Gastrocnemius medialis (tissue), 4 donors: ENCODE data around the gene SLC11A2. TPM values are rescaled to one million over a fixed set of nuclear protein-coding genes. Genes with fewer than 3 reads are reported as not detected.

Source experiments
- ATAC-seq, 2 donors: fragments of 150-250 bp; one replicate each; pipeline ENCODE4 v1.9.1; 2016
- DNase-seq, 2 donors: peaks; one replicate each; pipeline ENCODE4 v3.0.0-alpha.2; 2019
- H3K27ac ChIP-seq, 4 donors: fragments of 200-600 bp; sonication (generic); 1 replicate in 1 of 4; 2 replicates in 3 of 4; pipeline ENCODE4 v1.5.1; 2016 to 2018; ENCODE audit warnings: mild to moderate bottlenecking in 2 of 4, moderate library complexity in 1 of 4
- H3K27me3 ChIP-seq, 3 donors: fragments of 200-600 bp; sonication (generic) in 2 of 3; 1 replicate in 1 of 3; 2 replicates in 2 of 3; pipeline versions ENCODE4 v1.5.1 to v1.6.0; 2016 to 2019; ENCODE audit warnings: mild to moderate bottlenecking in 1 of 3, moderate library complexity in 1 of 3
- H3K36me3 ChIP-seq, 2 donors: fragments of 200-600 bp; sonication (generic) in 1 of 2; one replicate each; pipeline ENCODE4 v1.5.1; 2017 to 2018
- H3K4me1 ChIP-seq, 2 donors: fragments of 200-600 bp; sonication (generic) in 1 of 2; one replicate each; pipeline ENCODE4 v1.5.1; 2016 to 2017; ENCODE audit warnings: mild to moderate bottlenecking in 2 of 2
- H3K4me3 ChIP-seq, 4 donors: fragments of 200-600 bp; sonication (generic) in 3 of 4; 1 replicate in 1 of 4; 2 replicates in 3 of 4; pipeline ENCODE4 v1.5.1; 2016 to 2019; ENCODE audit warnings: mild to moderate bottlenecking in 2 of 4
- H3K9me3 ChIP-seq, 3 donors: fragments of 200-600 bp; sonication (generic) in 2 of 3; 1 replicate in 1 of 3; 2 replicates in 2 of 3; pipeline ENCODE4 v1.5.1; 2016 to 2019
- POLR2A ChIP-seq, 2 donors: fragments of 450-650 bp; IDR thresholded peaks; one replicate each; pipeline ENCODE4 v1.6.1; 2017; ENCODE audit warnings: antibody characterized with exemption in 2 of 2, mild to moderate bottlenecking in 2 of 2, moderate library complexity in 2 of 2
- in situ Hi-C, 4 donors: fragments of 200-750 bp; cut with MboI; loops; one replicate each; pipeline versions ENCODE4 v1.15.0 to v1.8.0; 2017; ENCODE audit warnings: low sequenced_read_pairs in 4 of 4
- intact Hi-C: fragments of 100-400 bp; cut with DNase I; formaldehyde crosslinking; loops from one replicate; pipeline ENCODE4 v1.15.1; 2023; ENCODE audit warnings: low total_unique reads
- total RNA-seq, 4 donors: library from RNA; depleted of rRNA; stranded (reverse); fragments of >200 nt; gene quantifications; one replicate each; pipeline versions ENCODE4 v1.1.0 to v1.2.3, GENCODE V29; 2016
- TF ChIP-seq, protein P1 (sequence below), 5 experiments: fragments of 450-650 bp in 3 of 5; fragments of 200-600 bp in 2 of 5; sonication (generic) in 2 of 5; IDR thresholded peaks in 4 of 5; conservative IDR thresholded peaks in 1 of 5; 1 replicate in 4 of 5; 2 replicates in 1 of 5; pipeline ENCODE4 v1.5.1; 2016 to 2019; ENCODE audit warnings: antibody characterized with exemption in 5 of 5, mild to moderate bottlenecking in 3 of 5, moderate library complexity in 3 of 5

The SLC11A2 gene
- total RNA-seq, 4 donors from 2014 or later, result 24.0 to 65.4 (median 47.0) TPM

DNA sequence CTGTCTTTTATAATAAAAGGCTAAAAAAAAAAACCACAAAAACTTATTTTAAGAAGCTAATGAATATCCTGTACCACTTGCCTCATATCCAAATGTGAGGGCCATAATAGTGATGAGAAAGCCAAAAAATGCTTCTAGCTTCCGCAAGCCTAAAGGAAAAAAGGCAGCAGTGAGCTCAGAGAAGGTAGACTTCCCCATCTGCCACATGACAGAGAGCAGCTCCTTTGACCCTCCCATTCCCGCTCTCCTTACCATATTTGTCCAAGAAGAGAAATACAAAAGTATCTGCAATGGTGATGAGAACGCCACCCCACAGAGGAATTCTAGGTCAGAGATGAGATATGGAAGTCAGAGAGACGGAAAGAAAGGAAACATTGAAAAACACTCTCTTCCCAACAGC lies 27.1 kb downstream of the SLC11A2 start:
- in situ Hi-C loops (no loop called here), intact Hi-C loops (no loop called here)
- no peak for DNase-seq
- no peak for TF ChIP-seq POLR2A (IDR thresholded peaks at IDR 0.05)
- TF ChIP-seq, protein P1, sequence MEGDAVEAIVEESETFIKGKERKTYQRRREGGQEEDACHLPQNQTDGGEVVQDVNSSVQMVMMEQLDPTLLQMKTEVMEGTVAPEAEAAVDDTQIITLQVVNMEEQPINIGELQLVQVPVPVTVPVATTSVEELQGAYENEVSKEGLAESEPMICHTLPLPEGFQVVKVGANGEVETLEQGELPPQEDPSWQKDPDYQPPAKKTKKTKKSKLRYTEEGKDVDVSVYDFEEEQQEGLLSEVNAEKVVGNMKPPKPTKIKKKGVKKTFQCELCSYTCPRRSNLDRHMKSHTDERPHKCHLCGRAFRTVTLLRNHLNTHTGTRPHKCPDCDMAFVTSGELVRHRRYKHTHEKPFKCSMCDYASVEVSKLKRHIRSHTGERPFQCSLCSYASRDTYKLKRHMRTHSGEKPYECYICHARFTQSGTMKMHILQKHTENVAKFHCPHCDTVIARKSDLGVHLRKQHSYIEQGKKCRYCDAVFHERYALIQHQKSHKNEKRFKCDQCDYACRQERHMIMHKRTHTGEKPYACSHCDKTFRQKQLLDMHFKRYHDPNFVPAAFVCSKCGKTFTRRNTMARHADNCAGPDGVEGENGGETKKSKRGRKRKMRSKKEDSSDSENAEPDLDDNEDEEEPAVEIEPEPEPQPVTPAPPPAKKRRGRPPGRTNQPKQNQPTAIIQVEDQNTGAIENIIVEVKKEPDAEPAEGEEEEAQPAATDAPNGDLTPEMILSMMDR (IDR thresholded peaks at IDR 0.05 in 4 of 5, conservative IDR thresholded peaks at IDR 0.05 in 1 of 5), result no peak
- ATAC-seq, result no peak
- H3K4me3 ChIP-seq, result no peak overlapping the region
- peaks cover 0 to 75% of the 10 kb centered on the region in 2 donors for H3K36me3 ChIP-seq
- H3K27ac ChIP-seq, result no peak overlapping the region
- peaks cover 0 to 2% of the 10 kb centered on the region in 2 donors for H3K4me1 ChIP-seq
- no peaks in the 10 kb centered on the region for H3K27me3 ChIP-seq
- no peaks in the 10 kb centered on the region for H3K9me3 ChIP-seq

DNA sequence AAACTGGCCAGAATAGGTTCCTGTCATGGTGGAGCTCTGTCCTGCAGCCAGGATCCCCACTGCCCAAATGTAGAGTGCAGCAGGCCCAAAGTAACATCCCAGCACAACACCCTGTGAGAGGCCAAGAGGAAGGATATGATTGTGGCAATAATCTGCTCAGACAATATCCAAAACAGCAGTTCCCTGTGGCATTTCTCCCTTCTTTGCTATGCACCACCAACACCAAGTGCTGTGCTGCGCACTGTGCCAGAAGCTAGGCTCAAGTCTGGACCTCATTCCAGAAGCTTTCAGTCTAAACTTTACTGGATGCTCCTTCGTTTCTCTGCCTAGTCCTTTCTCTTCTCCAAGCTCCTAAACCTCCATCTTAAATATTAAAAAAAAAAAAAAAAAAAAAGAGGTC lies 33.4 kb downstream of the SLC11A2 start:
- intact Hi-C loops (no loop called here), in situ Hi-C loops (no loop called here)
- Histone ChIP-seq H3K36me3 (peaks cover 5 to 94% of the 10 kb centered on the region in 2 donors), H3K9me3 (no peaks in the 10 kb centered on the region), H3K27ac (no peak overlapping the region), H3K4me3 (no peak overlapping the region), H3K4me1 (no peaks in the 10 kb centered on the region), H3K27me3 (no peaks in the 10 kb centered on the region)
- TF ChIP-seq, protein P1 (IDR thresholded peaks at IDR 0.05 in 4 of 5, conservative IDR thresholded peaks at IDR 0.05 in 1 of 5), result no peak
- DNase-seq (no peak), ATAC-seq (no peak)

DNA sequence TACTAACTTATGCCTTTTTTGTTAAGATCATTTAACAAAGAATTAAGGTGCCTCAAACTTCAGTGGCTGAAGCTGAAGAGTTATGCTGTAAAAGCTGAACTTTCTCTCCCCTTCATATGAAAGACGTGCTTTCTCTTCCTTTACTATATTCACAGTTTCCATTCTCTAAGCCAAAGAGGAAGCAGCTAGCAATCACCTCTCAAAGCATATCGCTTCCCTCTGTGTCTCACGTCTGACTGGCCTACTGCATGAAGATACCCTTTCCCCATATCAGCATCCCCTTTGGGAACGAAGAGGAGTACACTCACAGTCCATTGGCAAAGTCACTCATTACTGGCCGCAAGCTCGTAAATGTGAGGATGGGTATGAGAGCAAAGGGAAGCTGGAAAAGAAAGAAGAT lies 34.9 kb downstream of the SLC11A2 start:
- H3K36me3 ChIP-seq, result peaks cover 5 to 80% of the 10 kb centered on the region in 2 donors
- no peaks in the 10 kb centered on the region for H3K9me3 ChIP-seq
- DNase-seq, result no peak
- H3K27ac ChIP-seq, result no peak overlapping the region
- ATAC-seq, result no peak
- in situ Hi-C loops, result no loop called here
- no peaks in the 10 kb centered on the region for H3K27me3 ChIP-seq
- H3K4me3 ChIP-seq, result no peak overlapping the region
- intact Hi-C loops, result no loop called here
- H3K4me1 ChIP-seq, result peaks cover 6 to 11% of the 10 kb centered on the region in 2 donors
- TF ChIP-seq POLR2A (IDR thresholded peaks at IDR 0.05), result no peak
- TF ChIP-seq, protein P1 (IDR thresholded peaks at IDR 0.05 in 4 of 5, conservative IDR thresholded peaks at IDR 0.05 in 1 of 5), result no peak

DNA sequence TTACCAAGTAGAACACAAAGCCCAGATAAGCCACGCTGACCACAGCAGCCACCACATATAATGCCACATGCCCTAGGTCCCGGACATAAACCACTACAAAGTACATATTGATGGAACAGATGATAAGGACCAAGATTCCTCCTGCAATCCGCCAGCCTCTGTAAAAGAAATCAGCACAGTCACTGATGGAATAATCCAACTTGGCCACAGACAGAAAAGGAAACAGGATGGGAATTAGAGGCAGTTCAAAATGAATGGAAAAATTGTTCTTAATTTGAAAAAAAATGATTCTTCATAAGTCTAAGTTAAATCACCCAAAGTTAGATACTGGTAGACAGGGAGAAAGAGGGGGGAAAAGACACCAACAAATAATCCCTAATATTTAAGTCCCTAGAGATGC lies 35.4 kb downstream of the SLC11A2 start:
- in situ Hi-C loops, result no loop called here
- Histone ChIP-seq H3K4me1 (peaks cover 10 to 16% of the 10 kb centered on the region in 2 donors), H3K27me3 (no peaks in the 10 kb centered on the region), H3K36me3 (peaks cover 5 to 75% of the 10 kb centered on the region in 2 donors), H3K27ac (peak overlapping the region in 1 of 4 donors; percentile 22), H3K9me3 (no peaks in the 10 kb centered on the region), H3K4me3 (no peak overlapping the region)
- ATAC-seq (no peak), DNase-seq (no peak)
- TF ChIP-seq, protein P1 (IDR thresholded peaks at IDR 0.05 in 4 of 5, conservative IDR thresholded peaks at IDR 0.05 in 1 of 5), result no peak
- TF ChIP-seq POLR2A (IDR thresholded peaks at IDR 0.05), result no peak
- intact Hi-C loops, result no loop called here

DNA sequence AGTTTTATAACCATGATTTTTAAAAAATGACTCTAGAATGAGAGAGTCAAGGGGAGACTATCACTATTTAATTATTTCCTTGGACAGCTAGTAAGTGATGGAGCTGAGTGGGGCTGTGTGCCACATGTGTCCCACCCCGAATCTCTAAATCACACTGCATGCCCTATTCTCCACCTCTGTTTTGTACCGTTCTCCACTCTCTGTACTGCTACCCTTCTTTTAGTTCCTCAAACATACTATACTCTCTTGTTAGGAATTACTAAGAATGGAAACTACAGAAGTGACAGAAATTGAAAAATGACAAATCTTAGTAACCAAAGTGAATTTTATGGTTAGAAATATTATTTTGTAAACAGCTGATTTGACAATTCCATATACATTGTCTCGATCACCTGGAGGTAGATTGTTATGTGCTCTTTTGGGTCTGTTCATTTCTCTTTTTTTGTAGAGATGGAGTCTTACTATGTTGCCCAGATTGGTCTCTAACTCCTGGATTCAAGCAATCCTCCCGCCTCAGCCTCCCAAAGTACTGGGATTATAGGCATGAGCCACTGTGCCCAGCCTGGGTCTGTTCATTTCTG lies 35.9 kb downstream of the SLC11A2 start:
- ATAC-seq, result no peak
- Histone ChIP-seq H3K4me3 (no peak overlapping the region), H3K27ac (peak overlapping the region in 1 of 4 donors; percentile 22), H3K36me3 (peaks cover 5 to 70% of the 10 kb centered on the region in 2 donors), H3K27me3 (no peaks in the 10 kb centered on the region), H3K9me3 (no peaks in the 10 kb centered on the region), H3K4me1 (peaks cover 15 to 21% of the 10 kb centered on the region in 2 donors)
- TF ChIP-seq, protein P1 (IDR thresholded peaks at IDR 0.05 in 4 of 5, conservative IDR thresholded peaks at IDR 0.05 in 1 of 5), result no peak
- TF ChIP-seq POLR2A (IDR thresholded peaks at IDR 0.05), result no peak
- in situ Hi-C loops, result no loop called here
- no peak for DNase-seq
- intact Hi-C loops, result no loop called here
